K562 (cell line): ENCODE data around the gene RPL3. TPM values are rescaled to one million over a fixed set of nuclear protein-coding genes. Genes with fewer than 3 reads are reported as not detected.
A peak's percentile ranks its signal among the peaks of the same experiment; 100 is the strongest.

Source experiments
- ATAC-seq: fragments of 200-7000 bp; cut with Tn5 transposase; 3 replicates; pipeline ENCODE4 v1.9.1; 2020; ENCODE audit warnings: moderate library complexity
- BruUV-seq: library from RNA; stranded (reverse); fragments of 400-500 nt; replicated peaks from 2 replicates; lab custom pipeline; 2021; lab: Mats Ljungman, UMichigan
- CTCF ChIA-PET: fragments of 300-600 bp; formaldehyde crosslinking; extraction: SDS; loops from one replicate; lab custom pipeline; 2021; ENCODE audit warnings: low intra/inter-chr PET ratio; lab: Yijun Ruan, JAX
- POLR2A ChIA-PET: fragments of 300-600, 350-650 bp; sonication (Branson Sonifier 250); formaldehyde crosslinking; extraction: SDS; loops from one replicate; lab custom pipeline; 2021; ENCODE audit warnings: antibody characterized with exemption, inconsistent platforms; lab: Yijun Ruan, JAX
- DNase-seq, 4 experiments: peaks; one replicate each; pipeline versions ENCODE4 v3.0.0 to v3.0.0-alpha.2; 2011 to 2018; ENCODE audit warnings: low spot score in 3 of 4, mixed read lengths in 3 of 4; ENCODE audit errors: extremely low read depth in 1 of 4
- FAIRE-seq: peaks from 2 replicates; lab custom pipeline; 2011; peaks lifted over from hg19 to GRCh38; lab: Jason Lieb, UNC
- H2AFZ ChIP-seq: 2 replicates; pipeline ENCODE4 v1.6.0; 2011; ENCODE audit warnings: low read depth, low read length, control low read depth, inconsistent platforms
- H3K27ac ChIP-seq: fragments of 200-600 bp; 3 replicates; pipeline ENCODE4 v1.8.0; 2011; ENCODE audit warnings: low read depth, mild to moderate bottlenecking, control low read depth, inconsistent platforms, low read length, moderate library complexity, mixed read lengths; ENCODE audit errors: extremely low read depth
- H3K27me3 ChIP-seq, 2 experiments: fragments of 300-600 bp in 1 of 2; 2 replicates in 1 of 2; 3 replicates in 1 of 2; pipeline versions ENCODE4 v1.6.0 to v1.8.0; 2011; ENCODE audit warnings: inconsistent platforms in 2 of 2, low read length in 2 of 2, mild to moderate bottlenecking in 1 of 2, mixed read lengths in 1 of 2, moderate library complexity in 1 of 2; ENCODE audit not compliant: control insufficient read depth in 2 of 2, insufficient read depth in 2 of 2
- H3K36me3 ChIP-seq: fragments of 300-600 bp; 3 replicates; pipeline ENCODE4 v1.8.0; 2011; ENCODE audit warnings: mild to moderate bottlenecking, low read length, inconsistent platforms; ENCODE audit not compliant: control insufficient read depth, insufficient read depth
- H3K4me1 ChIP-seq, 2 experiments: fragments of 200-600 bp in 1 of 2; replicated peaks in 1 of 2; 2 replicates in 1 of 2; 3 replicates in 1 of 2; pipeline versions ENCODE4 v1.5.1 to v1.8.0; 2011; ENCODE audit warnings: inconsistent platforms in 2 of 2, low read length in 2 of 2, mild to moderate bottlenecking in 1 of 2, mixed read lengths in 1 of 2, moderate library complexity in 1 of 2; ENCODE audit not compliant: control insufficient read depth in 2 of 2, insufficient read depth in 2 of 2
- H3K4me2 ChIP-seq: 2 replicates; pipeline ENCODE4 v1.6.1; 2011; ENCODE audit warnings: low read length, control low read depth, inconsistent platforms, mixed read lengths; ENCODE audit not compliant: insufficient read depth
- H3K4me3 ChIP-seq: fragments of 200-600 bp; sonication (generic), shearing (Covaris generic); 2 replicates; pipeline ENCODE4 v1.5.1; 2016; ENCODE audit warnings: control low read depth, inconsistent platforms
- H3K79me2 ChIP-seq: fragments of 200-600 bp; 3 replicates; pipeline ENCODE4 v1.8.0; 2011; ENCODE audit warnings: low read length, inconsistent platforms; ENCODE audit not compliant: control insufficient read depth, insufficient read depth
- H3K9ac ChIP-seq, 2 experiments: 2 replicates each; pipeline versions ENCODE4 v1.6.0 to v1.6.1; 2011; ENCODE audit warnings: low read depth in 2 of 2, low read length in 2 of 2, control low read depth in 1 of 2, inconsistent platforms in 1 of 2, mild to moderate bottlenecking in 1 of 2, mixed read lengths in 1 of 2; ENCODE audit not compliant: insufficient read depth in 1 of 2
- H3K9me1 ChIP-seq: one replicate; pipeline ENCODE4 v1.6.0; 2011; ENCODE audit warnings: inconsistent platforms, mild to moderate bottlenecking, low read length, moderate library complexity; ENCODE audit not compliant: control insufficient read depth, insufficient read depth
- H3K9me3 ChIP-seq: replicated peaks from 2 replicates; pipeline ENCODE4 v1.5.1; 2011; ENCODE audit warnings: low read depth, low read length, inconsistent platforms; ENCODE audit not compliant: control insufficient read depth, insufficient read depth
- H4K20me1 ChIP-seq: replicated peaks from 2 replicates; pipeline ENCODE4 v1.6.1; 2011; ENCODE audit warnings: low read length, inconsistent platforms, mixed read lengths; ENCODE audit not compliant: control insufficient read depth, insufficient read depth
- CGGBP1 ChIP-seq: fragments of 250-450 bp; sonication (Bioruptor Pico); IDR thresholded peaks from 2 replicates; pipeline ENCODE4 v1.9.0; 2021; ENCODE audit warnings: mild to moderate bottlenecking
- CHD4 ChIP-seq: fragments of 200-600 bp; sonication (generic); IDR thresholded peaks from 3 replicates; pipeline ENCODE4 v1.6.1; 2012; ENCODE audit warnings: low read depth, mild to moderate bottlenecking, mixed read lengths, low read length, inconsistent platforms; ENCODE audit not compliant: insufficient read depth, insufficient replicate concordance, poor library complexity, severe bottlenecking
- ESRRB ChIP-seq: fragments of 250-450 bp; sonication (Bioruptor Pico); IDR thresholded peaks from 2 replicates; pipeline ENCODE4 v1.5.0; 2020; ENCODE audit warnings: mild to moderate bottlenecking, moderate library complexity, borderline replicate concordance
- HSF4 ChIP-seq: fragments of 250-450 bp; sonication (Bioruptor Pico); IDR thresholded peaks from 2 replicates; pipeline ENCODE4 v2.1.2; 2022; ENCODE audit warnings: mild to moderate bottlenecking, moderate library complexity, borderline replicate concordance
- KHSRP ChIP-seq: fragments of 450-650 bp; IDR thresholded peaks from 2 replicates; pipeline ENCODE4 v1.6.1; 2017
- MEF2A ChIP-seq: IDR thresholded peaks from 2 replicates; pipeline ENCODE4 v1.6.1; 2011; ENCODE audit warnings: low read depth, mild to moderate bottlenecking, low read length, moderate library complexity; ENCODE audit not compliant: control insufficient read depth
- NCOA1 ChIP-seq: fragments of 450-650 bp; IDR thresholded peaks from 2 replicates; pipeline ENCODE4 v1.6.1; 2016; ENCODE audit warnings: low read depth
- NFXL1 ChIP-seq: fragments of 450-650 bp; formaldehyde crosslinking; IDR thresholded peaks from 2 replicates; pipeline ENCODE4 v1.4.0; 2021; ENCODE audit warnings: mild to moderate bottlenecking
- PTRF ChIP-seq: fragments of 450-650 bp; IDR thresholded peaks from 2 replicates; pipeline ENCODE4 v1.6.1; 2016; ENCODE audit warnings: mild to moderate bottlenecking, missing genetic modification characterization, missing compliant biosample characterization
- RBM34 ChIP-seq: fragments of 200-400 bp; formaldehyde crosslinking; IDR thresholded peaks from 2 replicates; pipeline ENCODE4 v1.6.1; 2018; ENCODE audit warnings: low read length, borderline replicate concordance; ENCODE audit not compliant: insufficient read depth
- SMARCC2 ChIP-seq: fragments of 450-650 bp; IDR thresholded peaks from 2 replicates; pipeline ENCODE4 v1.6.1; 2017; ENCODE audit warnings: antibody characterized with exemption, moderate library complexity, mild to moderate bottlenecking, low read depth
- THRA ChIP-seq: fragments of 450-650 bp; IDR thresholded peaks from 2 replicates; pipeline ENCODE4 v1.6.1; 2017; ENCODE audit warnings: mild to moderate bottlenecking, moderate library complexity
- ZNF134 ChIP-seq: fragments of 250-450 bp; sonication (Bioruptor Pico); conservative IDR thresholded peaks from 2 replicates; pipeline ENCODE4 v1.4.0; 2020
- ZNF431 ChIP-seq: sonication (generic); formaldehyde crosslinking; IDR thresholded peaks from 2 replicates; pipeline ENCODE4 v1.8.0; 2022; ENCODE audit warnings: mild to moderate bottlenecking, missing genetic modification reagents
- WGBS: fragments of 100-300 bp; shearing (Covaris generic); methylation state at CpG from one replicate; pipeline ENCODE4 v1.1.6; 2016; ENCODE audit warnings: low coverage, mixed read lengths; ENCODE audit not compliant: insufficient coverage; ENCODE audit errors: missing lambda C conversion rate; 5-methylcytosine and 5-hydroxymethylcytosine counted together
- in situ Hi-C: fragments of 300-500 bp; cut with MboI; formaldehyde crosslinking; loops from 4 replicates; pipeline ENCODE4 v1.15.0; 2018; ENCODE audit warnings: inconsistent platforms, mixed read lengths
- intact Hi-C: fragments of 100-400 bp; cut with micrococcal nuclease; formaldehyde crosslinking; loops from 2 replicates; pipeline ENCODE4 v1.14.2; 2022
- polyA plus RNA-seq, 8 experiments: library from polyadenylated mRNA; depleted of rRNA in 4 of 8; stranded (reverse) in 5 of 8; unstranded in 3 of 8; fragments of >200 nt; fragmentation: Nextera tagmentation in 2 of 8; fragmentation: Illumina TruSeq in 1 of 8; extraction: Ambion mirVana in 2 of 8; extraction: Trizol in 1 of 8; gene quantifications; 2 replicates each; pipeline versions ENCODE4 v1.2.1 to v1.2.3, GENCODE V29; 2011 to 2014; ENCODE audit warnings: inconsistent platforms in 1 of 8, missing spikeins in 1 of 8
- total RNA-seq, 7 experiments: library from RNA; depleted of rRNA in 6 of 7; stranded (reverse); fragments of >200 nt in 6 of 7; fragmentation: Illumina TruSeq in 2 of 7; extraction: Trizol in 2 of 7; gene quantifications; 2 replicates each; pipeline versions ENCODE4 v1.2.1 to v1.2.3, GENCODE V29; 2011 to 2021; ENCODE audit warnings: low replicate concordance in 1 of 7
- TF ChIP-seq, protein P1 (sequence below): sonication (generic); formaldehyde crosslinking; IDR thresholded peaks from 2 replicates; pipeline ENCODE4 v1.8.0; 2022; ENCODE audit warnings: missing genetic modification reagents, mild to moderate bottlenecking, borderline replicate concordance
- TF ChIP-seq, protein P2 (sequence below), 3 experiments: fragments of 200-800 bp in 1 of 3; sonication (Bioruptor generic) in 1 of 3; sonication (generic) in 1 of 3; formaldehyde crosslinking in 1 of 3; IDR thresholded peaks; 2 replicates each; pipeline versions ENCODE4 v1.6.1 to v1.8.0; 2016 to 2022; ENCODE audit warnings: mild to moderate bottlenecking in 2 of 3, missing compliant biosample characterization in 2 of 3, missing genetic modification characterization in 2 of 3, missing genetic modification reagents in 1 of 3

RPL3 gene
- total and polyA plus RNA-seq, 9 of the 15 experiments (the other 6 are each of a cell fraction or from before 2014, with no cell fraction given), result 1,624 to 4,066 (median 2,565) TPM

GRCh38 chr22:39308614-39309363 is 10.6 kb downstream of the RPL3 start:
- 6% methylated on average over 19 of the region's 24 CpGs for WGBS
- ATAC-seq, result no peak
- H3K4me1 ChIP-seq, result peaks cover 5 to 42% of the 10 kb centered on the region in 2 experiments; a peak in 4 of 5 replicates
- peaks cover 21% of the 10 kb centered on the region; the same call in 2 of the 3 replicates for H3K36me3 ChIP-seq
- no TSS peak for BruUV-seq
- peak; percentile 72 for FAIRE-seq
- no peak overlapping the region for H3K4me3 ChIP-seq
- peaks cover 25% of the 10 kb centered on the region for H4K20me1 ChIP-seq
- no peaks in the 10 kb centered on the region for H3K27me3 ChIP-seq
- peak overlapping the region; percentile 3 to 49; a peak in 1 of 4 replicates for H3K9ac ChIP-seq
- peaks cover 3% of the 10 kb centered on the region for H3K9me1 ChIP-seq
- H3K9me3 ChIP-seq, result no peaks in the 10 kb centered on the region
- ChIA-PET CTCF (no interaction called here), POLR2A (interaction anchor here (3.1 kb wide), 1 partner anchor 11 kb away, joined by 27 read pairs; the partner anchor contains the start of gene RPL3)
- H3K27ac ChIP-seq, result peak overlapping the region; percentile 55; the same call in 2 of the 3 replicates
- H3K79me2 ChIP-seq, result peaks cover 1% of the 10 kb centered on the region; the same call in 1 of the 3 replicates
- DNase-seq, result peak in 1 of 4 experiments; percentile 65
- H3K4me2 ChIP-seq, result peak overlapping the region; percentile 52
- 0 out of 2 replicates have a peak overlapping the region, but pooled peaks have one; percentile 39 for H2AFZ ChIP-seq
- in situ Hi-C loops (loop anchor here (5.0 kb wide), 1 partner anchor 136 kb away; no protein-coding TSS in a partner anchor), intact Hi-C loops (loop anchor here (10.0 kb wide), 1 partner anchor 64 kb away; the partner anchor contains the start of gene PDGFB)
- TF ChIP-seq CGGBP1 (CRISPR knock-in tag), result no peak
- TF ChIP-seq MEF2A, result no peak
- TF ChIP-seq NCOA1, result no peak
- no peak for TF ChIP-seq ZNF431 (CRISPR knock-in tag)
- TF ChIP-seq THRA, result no peak
- no peak for TF ChIP-seq RBM34
- no peak for TF ChIP-seq KHSRP
- no peak for TF ChIP-seq CHD4
- no peak for TF ChIP-seq SMARCC2
- no peak for TF ChIP-seq NFXL1 (CRISPR knock-in tag)
- no peak for TF ChIP-seq ESRRB (CRISPR knock-in tag)
- TF ChIP-seq, protein P1, sequence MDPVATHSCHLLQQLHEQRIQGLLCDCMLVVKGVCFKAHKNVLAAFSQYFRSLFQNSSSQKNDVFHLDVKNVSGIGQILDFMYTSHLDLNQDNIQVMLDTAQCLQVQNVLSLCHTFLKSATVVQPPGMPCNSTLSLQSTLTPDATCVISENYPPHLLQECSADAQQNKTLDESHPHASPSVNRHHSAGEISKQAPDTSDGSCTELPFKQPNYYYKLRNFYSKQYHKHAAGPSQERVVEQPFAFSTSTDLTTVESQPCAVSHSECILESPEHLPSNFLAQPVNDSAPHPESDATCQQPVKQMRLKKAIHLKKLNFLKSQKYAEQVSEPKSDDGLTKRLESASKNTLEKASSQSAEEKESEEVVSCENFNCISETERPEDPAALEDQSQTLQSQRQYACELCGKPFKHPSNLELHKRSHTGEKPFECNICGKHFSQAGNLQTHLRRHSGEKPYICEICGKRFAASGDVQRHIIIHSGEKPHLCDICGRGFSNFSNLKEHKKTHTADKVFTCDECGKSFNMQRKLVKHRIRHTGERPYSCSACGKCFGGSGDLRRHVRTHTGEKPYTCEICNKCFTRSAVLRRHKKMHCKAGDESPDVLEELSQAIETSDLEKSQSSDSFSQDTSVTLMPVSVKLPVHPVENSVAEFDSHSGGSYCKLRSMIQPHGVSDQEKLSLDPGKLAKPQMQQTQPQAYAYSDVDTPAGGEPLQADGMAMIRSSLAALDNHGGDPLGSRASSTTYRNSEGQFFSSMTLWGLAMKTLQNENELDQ (CRISPR knock-in tag), result no peak
- TF ChIP-seq, protein P2, sequence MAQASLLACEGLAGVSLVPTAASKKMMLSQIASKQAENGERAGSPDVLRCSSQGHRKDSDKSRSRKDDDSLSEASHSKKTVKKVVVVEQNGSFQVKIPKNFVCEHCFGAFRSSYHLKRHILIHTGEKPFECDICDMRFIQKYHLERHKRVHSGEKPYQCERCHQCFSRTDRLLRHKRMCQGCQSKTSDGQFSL (CRISPR knock-in tag; IDR thresholded peaks at IDR 0.05), result no peak
- TF ChIP-seq, protein P2 (tag; IDR thresholded peaks at IDR 0.05), result no peak
- no peak for TF ChIP-seq PTRF (tag)
- TF ChIP-seq ZNF134 (CRISPR knock-in tag), result no peak
- no peak for TF ChIP-seq HSF4 (CRISPR knock-in tag)
